Suprapubic skin (tissue), 3 donors: ENCODE measurements around the gene SPO11.

Source experiments
- CTCF ChIP-seq, 2 donors: fragments of 200-600 bp in 1 of 2; fragments of 450-650 bp in 1 of 2; sonication (generic) in 1 of 2; IDR thresholded peaks; one replicate each; pipeline ENCODE4 v1.5.1; 2016 to 2019; ENCODE audit warnings: antibody characterized with exemption in 2 of 2, mild to moderate bottlenecking in 1 of 2, moderate library complexity in 1 of 2
- POLR2A ChIP-seq, 2 donors: fragments of 450-650 bp; IDR thresholded peaks; one replicate each; pipeline ENCODE4 v1.6.1; 2017; ENCODE audit warnings: antibody characterized with exemption in 2 of 2, mild to moderate bottlenecking in 2 of 2, moderate library complexity in 2 of 2

- no peak for TF ChIP-seq CTCF (IDR thresholded peaks at IDR 0.05)
- TF ChIP-seq POLR2A (IDR thresholded peaks at IDR 0.05): no peak
These were observed 16.4 kb upstream of the SPO11 start for GRCh38 chr20:57313230-57313629.
